NCI-H2081 treated with DMSO at 0.1 percent for 48 hours (cell line): ENCODE measurements around the gene DENND1A.

Experiments used
- DNase-seq: peaks from one replicate; lab custom pipeline; 2025; lab: John Stamatoyannopoulos, UW

Gene DENND1A

DNA sequence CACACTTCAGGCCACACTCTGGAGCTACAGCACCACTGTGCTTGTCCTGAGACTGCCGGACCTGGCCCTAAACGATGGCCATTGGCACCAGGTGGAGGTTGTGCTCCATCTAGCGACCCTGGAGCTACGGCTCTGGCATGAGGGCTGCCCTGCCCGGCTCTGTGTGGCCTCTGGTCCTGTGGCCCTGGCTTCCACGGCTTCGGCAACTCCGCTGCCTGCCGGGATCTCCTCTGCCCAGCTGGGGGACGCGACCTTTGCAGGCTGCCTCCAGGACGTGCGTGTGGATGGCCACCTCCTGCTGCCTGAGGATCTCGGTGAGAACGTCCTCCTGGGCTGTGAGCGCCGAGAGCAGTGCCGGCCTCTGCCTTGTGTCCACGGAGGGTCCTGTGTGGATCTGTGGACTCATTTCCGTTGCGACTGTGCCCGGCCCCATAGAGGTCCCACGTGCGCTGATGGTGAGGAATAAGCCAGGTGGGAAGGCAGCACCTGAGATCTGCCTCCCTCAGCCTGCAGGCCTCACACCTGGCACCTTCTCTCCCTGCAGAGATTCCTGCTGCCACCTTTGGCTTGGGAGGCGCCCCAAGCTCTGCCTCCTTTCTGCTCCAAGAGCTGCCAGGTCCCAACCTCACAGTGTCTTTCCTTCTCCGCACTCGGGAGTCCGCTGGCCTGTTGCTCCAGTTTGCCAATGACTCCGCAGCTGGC is 559.2 kb downstream of the DENND1A start:
- DNase-seq: no peak

DNA sequence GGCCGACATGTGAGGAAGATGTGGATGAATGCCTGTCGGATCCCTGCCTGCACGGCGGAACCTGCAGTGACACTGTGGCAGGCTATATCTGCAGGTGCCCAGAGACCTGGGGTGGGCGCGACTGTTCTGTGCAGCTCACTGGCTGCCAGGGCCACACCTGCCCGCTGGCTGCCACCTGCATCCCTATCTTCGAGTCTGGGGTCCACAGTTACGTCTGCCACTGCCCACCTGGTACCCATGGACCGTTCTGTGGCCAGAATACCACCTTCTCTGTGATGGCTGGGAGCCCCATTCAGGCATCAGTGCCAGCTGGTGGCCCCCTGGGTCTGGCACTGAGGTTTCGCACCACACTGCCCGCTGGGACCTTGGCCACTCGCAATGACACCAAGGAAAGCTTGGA is 559.8 kb downstream of the DENND1A start:
- DNase-seq: no peak

DNA sequence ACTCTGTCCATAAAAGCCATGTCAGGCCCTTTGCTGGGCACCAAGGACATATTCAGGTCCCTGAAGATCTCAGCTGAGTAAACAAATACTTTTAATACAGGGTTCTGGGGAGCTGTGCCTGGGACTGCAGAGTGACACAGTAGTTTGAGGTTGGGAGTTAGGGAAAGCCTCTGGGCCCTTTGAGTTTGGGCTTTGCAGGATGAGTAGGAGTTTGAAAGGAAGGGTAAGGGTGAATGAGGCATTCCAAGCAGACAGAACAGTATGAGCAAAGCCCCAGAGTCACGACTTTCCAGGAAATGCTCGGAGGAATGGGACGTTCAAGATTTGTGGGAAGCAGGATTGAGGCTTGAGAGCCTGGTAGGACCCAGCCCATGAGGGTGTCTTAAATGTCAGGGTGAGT is 560.6 kb downstream of the DENND1A start:
- DNase-seq: no peak

DNA sequence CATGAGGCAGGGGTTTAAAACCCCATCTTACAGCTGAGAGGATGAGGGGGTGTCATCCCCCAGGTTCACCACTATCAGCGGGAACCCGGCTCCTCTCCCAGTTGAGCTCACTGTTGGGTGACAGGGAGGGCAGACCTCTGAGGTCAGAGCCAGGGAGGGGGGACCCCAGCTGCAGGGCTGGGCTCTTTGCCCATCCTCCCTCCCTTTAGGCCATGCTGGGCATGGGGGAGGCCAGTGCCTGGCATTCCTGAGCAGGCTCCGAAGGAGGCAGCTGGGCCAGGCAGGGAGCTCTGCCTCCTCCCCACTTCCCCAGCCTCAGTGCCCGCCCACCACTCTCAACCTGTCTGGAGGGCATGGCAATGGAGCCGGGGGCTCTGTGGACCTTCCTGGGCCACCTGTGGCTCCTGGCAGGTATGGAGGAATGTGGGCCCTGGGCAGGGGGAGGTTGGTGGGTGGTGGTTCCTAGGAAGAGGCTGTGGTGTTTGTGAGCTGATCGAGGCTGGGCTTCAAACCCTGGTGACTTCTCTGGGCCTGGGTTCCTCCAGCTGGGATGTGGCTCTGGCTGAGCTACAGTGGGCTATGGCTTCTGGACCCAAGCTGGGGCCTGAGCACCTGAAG is 561.3 kb downstream of the DENND1A start:
- no peak for DNase-seq

DNA sequence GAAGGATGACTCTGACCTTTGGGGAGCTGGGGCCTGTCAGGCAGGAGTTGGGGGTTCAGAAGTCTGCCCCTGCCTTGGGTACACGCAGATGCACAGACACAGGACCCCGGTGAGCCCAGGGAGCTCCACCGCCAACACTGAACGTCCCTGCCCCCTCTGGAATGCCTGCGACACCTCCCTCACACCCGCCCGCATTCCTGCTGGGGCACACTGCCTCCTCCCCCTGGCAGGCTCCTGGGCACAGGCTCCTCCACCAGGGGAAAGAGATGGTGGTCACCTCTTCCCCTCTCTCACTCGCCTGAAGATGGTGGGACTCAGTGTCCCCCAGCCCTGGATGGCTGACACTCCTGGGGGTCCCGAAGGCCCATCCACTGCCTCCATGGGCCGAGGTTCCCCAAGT is 561.9 kb downstream of the DENND1A start:
- no peak for DNase-seq

DNA sequence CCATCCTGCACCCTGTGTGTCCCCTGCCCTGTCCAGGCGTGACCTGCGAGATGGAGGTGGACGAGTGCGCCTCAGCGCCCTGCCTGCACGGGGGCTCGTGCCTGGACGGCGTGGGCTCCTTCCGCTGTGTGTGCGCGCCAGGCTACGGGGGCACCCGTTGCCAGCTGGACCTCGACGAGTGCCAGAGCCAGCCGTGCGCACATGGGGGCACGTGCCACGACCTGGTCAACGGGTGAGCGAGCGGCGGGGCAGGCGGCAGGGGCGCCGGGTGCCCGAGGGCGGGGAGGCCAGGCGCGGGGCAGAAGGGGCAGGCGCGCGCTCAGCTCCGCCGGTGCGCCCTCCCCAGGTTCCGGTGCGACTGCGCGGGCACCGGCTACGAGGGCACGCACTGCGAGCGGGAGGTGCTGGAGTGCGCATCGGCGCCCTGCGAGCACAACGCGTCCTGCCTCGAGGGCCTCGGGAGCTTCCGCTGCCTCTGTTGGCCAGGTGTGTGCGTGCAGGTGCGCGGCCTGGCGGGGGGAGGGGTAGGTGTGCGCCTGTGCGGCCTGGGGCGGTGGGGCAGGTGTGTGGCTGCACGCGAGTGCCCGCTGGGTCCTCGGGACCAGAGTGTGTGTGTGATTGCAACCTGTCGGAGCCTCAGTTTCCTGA is 563.9 kb downstream of the DENND1A start:
- no peak for DNase-seq

DNA sequence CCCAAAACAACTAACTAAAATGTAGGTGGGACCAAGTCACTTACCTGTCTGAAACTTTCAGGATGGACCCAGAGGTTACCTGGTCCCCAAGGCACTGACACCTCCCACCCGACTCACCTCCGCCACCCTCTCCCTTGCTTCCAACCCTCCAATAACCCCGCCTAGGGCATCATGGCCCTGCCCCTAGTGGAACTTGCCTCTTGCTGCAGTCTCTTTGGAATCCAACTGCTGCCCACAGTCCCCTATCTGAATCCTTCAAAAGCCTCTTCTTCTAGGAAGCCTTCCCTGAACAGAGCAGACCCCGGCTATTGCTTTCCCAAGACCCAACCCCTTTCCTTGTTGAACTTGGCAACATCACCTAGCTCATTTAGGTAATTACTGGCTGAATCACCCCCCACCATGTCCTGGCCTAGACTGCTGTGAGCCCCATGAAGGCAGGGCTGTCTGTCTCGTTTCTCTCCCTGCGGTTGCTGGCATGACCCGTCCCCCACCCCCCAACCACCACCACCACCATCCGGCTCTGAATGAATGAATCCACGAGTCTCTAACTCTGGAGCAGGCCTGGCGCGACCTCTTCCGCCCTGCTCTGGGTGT is 564.5 kb downstream of the DENND1A start:
- no peak for DNase-seq

DNA sequence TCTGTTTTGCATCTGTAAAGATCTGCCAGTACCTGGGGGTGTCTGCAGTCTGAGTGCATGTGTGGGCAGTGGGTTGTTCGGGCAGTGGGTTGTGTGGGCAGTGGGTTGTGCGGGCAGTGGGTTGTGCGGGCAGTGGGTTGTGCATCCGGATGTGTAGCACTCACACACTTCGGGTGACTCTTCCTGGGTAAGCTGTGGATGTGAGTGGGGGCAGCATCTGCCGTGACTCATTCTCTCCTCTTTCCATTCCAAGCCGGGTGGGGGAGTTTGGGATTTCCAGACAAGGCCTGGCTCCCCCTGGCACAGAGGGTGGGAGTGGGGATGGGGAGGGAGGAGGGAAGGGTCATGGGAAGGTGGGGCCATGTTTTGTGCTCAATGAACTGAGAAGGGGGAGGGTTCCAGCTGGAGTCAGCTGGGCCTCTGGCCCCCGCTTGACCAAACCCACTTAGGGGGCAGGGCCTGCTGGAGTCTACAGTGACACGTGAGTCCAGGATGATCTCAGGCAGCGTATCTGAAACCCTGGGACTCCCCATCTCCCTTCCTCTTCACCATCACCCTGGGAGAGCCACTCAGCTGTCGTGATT is 565.6 kb downstream of the DENND1A start:
- DNase-seq: no peak

DNA sequence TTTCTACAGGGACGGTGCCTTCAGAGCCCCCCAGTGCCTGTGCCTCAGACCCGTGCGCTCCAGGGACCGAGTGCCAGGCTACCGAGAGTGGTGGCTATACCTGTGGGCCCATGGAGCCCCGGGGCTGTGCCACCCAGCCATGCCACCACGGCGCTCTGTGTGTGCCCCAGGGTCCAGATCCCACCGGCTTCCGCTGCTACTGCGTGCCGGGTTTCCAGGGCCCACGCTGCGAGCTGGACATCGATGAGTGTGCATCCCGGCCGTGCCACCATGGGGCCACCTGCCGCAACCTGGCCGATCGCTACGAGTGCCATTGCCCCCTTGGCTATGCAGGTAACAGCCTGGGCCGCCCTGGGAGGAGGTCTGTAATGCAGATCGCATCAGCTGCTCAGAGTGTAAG is 567.1 kb downstream of the DENND1A start:
- DNase-seq: no peak

DNA sequence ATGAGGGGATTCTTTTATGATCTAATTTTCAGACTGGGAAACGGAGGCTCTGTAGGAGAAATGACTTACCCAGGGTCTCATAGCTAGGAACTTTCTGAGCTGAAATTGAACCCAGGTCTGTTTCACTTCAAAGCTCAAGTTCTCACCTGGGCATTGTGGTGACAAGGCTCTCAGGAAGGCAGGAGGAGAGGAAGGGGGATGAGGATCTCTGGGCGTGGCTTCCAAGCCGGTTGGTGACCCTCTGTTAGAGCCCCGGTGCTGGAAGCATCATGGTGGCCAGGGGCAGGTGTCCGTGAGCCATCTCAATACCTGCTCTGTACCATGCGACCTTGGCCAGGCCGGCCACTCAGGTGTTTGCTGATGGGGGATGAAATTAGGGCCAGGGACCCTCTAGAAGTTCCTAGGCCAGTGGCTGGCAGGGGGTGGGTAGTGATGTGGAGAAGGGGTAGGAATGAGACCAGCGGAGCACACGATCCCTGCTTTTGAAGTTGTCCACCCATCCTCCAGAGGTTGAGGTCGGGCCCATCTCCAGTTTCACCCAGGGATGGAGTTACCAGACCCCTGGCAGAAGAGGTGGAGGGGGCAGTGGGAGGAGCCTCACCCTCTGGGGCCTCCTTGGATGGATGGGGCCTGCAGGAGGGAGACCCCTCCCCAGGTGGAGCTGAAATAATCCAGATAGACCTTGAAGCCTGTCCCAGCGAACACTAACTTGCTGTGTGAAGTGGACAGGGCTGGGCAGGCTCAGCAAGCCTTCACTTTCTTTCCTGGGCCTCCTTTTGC is 568.0 kb downstream of the DENND1A start:
- DNase-seq: no peak

DNA sequence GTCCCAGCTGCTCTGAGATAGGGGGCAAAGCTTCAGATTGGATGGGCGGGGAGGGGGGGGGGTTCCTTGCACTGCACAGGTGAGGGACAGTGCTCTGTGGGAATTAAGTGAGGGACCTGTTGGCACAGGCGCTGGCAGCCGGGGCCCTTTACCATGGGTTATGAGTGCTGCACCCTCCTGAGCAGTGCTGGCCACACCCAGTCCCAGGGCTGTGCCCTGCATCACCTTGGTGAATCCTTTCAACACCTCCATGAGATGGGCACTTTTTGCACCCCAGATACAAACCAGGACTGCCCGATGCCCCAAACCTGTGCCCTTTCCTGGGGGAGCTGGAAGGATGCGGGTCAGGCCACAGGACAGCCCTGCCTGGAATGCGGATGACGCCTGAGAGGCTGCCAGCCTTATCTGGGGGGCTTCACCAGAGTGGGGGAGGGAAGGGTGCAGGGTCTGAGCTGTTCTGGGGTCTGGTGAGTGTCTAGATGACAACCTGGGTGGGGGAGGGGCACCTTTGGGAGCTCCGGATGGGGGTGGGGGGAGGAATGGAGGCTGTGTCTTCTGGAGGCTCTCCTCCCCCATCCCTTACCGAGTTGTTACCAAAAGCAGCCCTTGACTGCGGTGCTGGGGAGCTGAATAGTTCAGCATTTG is 568.7 kb downstream of the DENND1A start:
- no peak for DNase-seq

DNA sequence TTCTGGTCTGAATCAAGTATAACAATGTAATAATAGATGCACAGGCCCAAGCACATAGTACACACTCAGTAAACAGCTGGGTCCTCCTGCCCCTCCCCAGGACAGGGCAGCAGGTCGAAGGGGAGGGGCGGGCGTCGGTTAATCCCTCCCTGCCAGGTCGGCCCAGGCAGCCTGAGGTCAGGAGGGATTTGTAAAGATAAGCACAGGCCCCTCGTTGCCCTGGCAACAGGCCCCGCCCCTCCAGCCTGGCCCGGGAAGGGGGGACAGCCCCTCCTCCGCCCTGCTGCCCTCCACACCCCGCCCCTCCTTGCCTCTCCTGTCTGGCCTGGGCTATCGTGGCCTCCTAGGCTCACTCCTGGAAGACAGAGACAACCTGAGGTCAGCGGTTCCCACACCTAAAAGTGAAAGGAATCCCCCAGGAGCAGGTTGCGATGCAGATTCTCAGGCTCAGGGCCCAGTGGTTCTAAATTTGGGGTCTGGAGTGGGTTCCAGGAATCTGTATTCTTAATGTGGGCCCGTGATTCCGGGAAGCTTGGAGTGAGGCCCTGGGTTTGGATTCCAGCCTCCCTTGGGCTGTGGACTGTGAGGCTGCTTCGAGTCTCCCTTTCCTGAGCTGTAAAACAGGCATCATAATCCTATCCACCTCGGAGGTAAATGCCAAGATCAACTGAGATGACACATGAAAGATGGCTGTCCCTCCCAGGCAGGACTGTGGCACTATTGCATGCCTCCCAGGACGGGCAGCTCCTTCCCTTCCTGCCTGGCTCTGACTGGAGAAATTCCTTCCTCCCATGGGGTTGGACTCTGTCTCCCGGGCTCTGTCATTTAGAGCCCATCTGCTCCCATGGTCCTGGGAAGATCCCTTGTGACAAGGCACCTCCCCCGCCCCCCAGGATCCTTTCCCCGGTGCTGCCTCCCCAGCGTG is 569.5 kb downstream of the DENND1A start:
- no peak for DNase-seq

DNA sequence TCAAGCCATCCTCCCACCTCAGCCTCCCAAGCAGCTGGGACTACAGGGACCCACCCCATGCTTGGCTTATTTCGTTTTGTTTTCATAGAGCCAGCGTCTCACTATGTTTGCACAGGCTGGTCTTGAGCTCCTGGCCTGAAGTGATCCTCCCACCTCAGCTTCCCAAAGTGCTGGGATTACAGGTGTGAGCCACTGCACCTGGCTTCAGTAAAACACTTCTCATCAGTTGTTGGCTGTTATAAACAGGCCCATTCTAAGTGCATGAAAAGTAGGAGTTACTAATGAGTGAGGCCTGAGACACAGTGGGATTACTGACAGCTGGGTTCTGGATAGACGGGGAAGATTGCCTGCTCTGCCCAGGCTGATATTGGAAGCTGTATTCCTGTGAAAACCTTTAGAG is 570.4 kb downstream of the DENND1A start:
- DNase-seq: no peak

DNA sequence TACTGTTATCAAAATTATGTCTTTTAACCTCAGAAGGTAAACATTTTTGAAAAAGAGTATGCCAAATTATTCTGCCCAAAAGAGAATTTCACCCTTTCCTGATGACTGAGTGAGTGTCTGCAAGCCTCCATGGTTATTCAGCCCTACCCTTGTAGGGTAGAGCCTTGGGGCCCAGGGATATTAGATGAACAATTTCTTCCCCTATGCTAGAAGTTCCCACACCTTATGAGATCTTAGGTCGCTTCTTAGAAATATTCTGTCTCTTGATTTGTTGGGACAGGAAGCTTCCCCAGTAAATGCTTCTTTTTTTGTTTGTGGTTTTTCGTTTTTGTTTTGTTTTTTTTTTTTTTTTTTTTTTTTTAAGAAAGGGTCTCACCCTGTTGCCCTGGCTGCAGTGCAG is 570.8 kb downstream of the DENND1A start:
- DNase-seq: no peak

DNA sequence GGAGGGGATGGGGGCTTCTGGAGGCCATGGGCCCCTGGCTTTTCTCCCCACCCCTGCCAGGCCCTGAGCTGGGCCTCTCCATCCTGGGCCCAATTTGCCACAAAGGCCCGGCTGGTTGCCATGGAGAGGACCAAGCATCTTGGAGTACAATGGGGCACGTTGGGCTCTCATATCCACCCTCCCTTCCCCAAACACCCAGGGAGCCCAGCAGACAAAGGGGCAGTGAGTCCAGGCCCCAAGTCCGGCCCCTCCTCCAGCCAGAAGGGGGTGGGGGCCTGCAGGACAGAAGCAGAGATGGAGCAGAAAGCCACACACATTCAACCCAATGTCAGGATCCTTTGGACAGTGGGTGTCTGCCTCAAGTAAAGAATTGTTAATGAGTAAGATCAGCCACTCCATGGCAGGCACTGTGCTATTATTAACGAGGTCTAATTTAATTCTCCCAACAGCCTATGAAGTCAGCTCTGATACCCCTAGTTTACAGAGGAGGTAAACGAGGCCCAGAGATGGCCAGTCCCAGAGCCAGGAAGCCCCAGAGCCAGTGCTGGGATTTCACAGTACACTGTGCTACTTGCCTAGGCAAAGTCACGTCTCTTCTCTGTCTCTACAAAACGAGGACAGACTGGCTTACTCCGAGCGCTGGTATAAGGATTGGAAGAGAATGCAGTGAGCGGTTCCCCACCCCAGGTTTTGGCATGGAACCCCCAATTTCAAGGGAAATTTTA is 571.6 kb downstream of the DENND1A start:
- DNase-seq: no peak

DNA sequence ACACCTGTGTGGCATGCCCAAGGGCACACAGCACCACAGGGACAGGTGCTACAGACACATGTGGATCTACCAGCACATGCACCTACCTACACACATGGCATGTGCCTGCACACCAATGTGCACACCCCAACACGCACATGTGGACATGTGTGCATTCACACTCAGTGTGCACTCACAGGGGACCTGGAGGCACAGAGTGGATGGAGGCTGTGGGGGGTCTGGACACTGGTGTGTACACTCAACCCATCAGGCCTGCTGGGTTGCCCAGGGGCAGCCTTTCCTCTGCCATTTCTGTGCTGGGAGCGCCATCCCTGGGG is 572.2 kb downstream of the DENND1A start:
- no peak for DNase-seq

DNA sequence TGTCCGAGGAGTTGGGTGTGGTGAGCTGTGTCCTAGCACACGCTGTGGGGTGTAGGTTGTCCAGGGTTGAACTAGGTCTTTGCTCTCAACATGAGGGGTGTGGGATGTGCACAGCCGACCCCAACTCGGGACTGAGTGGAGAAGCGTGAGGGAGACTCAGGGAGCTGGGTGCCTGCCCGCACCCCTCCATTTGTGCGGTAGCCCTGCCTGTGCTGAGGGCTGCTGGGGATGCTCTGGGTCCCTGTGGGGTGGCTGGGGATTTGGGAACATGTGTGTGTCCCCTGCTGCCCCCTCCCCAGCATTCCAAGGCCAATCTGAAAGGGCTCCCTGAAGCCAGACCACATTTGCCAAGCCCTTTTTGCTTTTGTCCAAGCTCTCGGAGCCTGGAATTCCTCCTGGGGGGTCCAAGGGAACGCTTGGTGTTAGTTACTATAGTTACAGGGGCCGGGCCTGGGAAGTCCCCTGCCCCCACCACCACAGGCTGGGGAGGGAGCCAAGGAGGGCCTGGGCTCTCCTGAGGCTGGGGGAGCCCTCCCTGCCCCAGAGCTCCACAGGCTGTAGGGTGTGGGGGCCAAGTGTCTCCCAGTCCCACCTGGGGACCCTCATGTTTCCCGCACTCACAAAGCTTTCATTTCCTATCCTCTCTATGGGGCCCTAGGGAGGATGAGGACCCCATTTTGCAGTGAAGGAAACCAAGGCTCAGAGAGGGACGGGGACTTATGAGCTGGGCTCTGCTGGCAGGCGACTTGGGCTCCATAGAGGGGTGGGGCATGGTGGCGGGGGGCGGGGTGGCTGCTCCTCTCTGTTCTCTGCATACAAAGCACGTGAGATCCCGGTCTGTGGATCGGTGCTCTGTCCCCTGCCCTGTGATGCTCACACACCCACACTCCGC is 572.8 kb downstream of the DENND1A start:
- no peak for DNase-seq

DNA sequence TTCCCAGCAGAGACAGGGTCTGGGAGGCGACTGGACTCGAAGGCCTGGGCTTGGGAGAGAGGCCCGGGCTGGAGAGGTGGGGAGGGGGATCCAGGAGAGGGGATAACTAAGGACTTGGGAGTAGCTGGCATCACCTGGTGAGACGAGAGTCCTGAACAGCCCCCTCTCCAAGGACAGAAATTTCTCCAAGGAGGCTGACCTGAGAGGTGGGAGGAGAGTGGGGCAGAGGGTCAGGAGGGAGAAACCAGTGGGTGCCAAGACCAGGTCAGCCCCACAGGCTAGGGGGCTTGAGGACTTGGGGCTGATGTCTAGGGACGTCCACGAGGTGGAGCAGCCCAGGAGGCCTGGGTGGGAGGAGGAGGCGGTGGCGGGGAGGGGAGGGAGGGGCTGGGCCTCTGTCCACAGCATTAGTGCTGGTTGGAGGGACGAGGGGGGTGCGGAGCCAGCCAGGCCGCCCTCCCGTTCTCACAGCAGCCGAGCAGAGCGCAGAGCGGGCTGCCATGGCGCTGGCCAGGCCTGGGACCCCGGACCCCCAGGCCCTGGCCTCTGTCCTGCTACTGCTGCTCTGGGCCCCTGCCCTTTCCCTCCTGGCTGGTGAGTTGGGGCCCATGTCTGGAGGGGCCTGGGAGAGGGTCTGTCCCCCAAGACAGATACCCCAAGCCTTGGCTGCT is 574.0 kb downstream of the DENND1A start, which contains the start of gene CRB2:
Gene CRB2, plus strand, starts transcription at position 437 of the 671 bp plus-strand sequence. Its CDS starts 64 bp downstream, at position 501.
- DNase-seq: no peak
